IMR-90 (cell line): ENCODE measurements around the gene PI4KA. TPM values are rescaled to one million over a fixed set of nuclear protein-coding genes. Genes with fewer than 3 reads are reported as not detected.

Source experiments
- ATAC-seq: fragments of 200-7000 bp; cut with Tn5 transposase; 2 replicates; pipeline ENCODE4 v1.9.1; 2020; ENCODE audit warnings: low read depth, mild to moderate bottlenecking, moderate library complexity
- BruUV-seq: library from RNA; stranded (reverse); fragments of 400-500 nt; replicated peaks from 2 replicates; lab custom pipeline; 2021; lab: Mats Ljungman, UMichigan
- CTCF ChIA-PET: fragments of 300-600 bp; formaldehyde crosslinking; extraction: SDS; loops from one replicate; lab custom pipeline; 2021; ENCODE audit warnings: antibody characterized with exemption; lab: Yijun Ruan, JAX
- POLR2A ChIA-PET: fragments of 300-600 bp; sonication (Branson Sonifier 250); formaldehyde crosslinking; loops from one replicate; lab custom pipeline; 2022; ENCODE audit warnings: antibody characterized with exemption; ENCODE audit not compliant: unreplicated experiment; lab: Charles Lee
- DNase-seq: peaks from one replicate; pipeline ENCODE4 v3.0.0; 2013
- H2AFZ ChIP-seq: replicated peaks from 2 replicates; pipeline ENCODE3; 2013; ENCODE audit warnings: low read length, mild to moderate bottlenecking; ENCODE audit not compliant: poor library complexity
- H2AK5ac ChIP-seq: 2 replicates; pipeline ENCODE4 v1.6.1; 2013; ENCODE audit warnings: low read depth, low read length, inconsistent platforms
- H2AK9ac ChIP-seq: replicated peaks from 2 replicates; pipeline ENCODE3; 2013; ENCODE audit warnings: mild to moderate bottlenecking, low read depth, low read length, moderate library complexity; ENCODE audit not compliant: poor library complexity
- H2BK120ac ChIP-seq: 2 replicates; pipeline ENCODE4 v1.6.1; 2013; ENCODE audit warnings: low read depth, low read length, inconsistent platforms
- H2BK15ac ChIP-seq: 3 replicates; pipeline ENCODE4 v1.6.1; 2013; ENCODE audit warnings: low read depth, low read length, inconsistent platforms
- H2BK20ac ChIP-seq: 2 replicates; pipeline ENCODE4 v1.6.1; 2013; ENCODE audit warnings: low read depth, mild to moderate bottlenecking, inconsistent platforms, low read length, moderate library complexity
- H2BK5ac ChIP-seq: 2 replicates; pipeline ENCODE4 v1.6.1; 2013; ENCODE audit warnings: mild to moderate bottlenecking, low read depth, low read length, inconsistent platforms; ENCODE audit not compliant: poor library complexity, severe bottlenecking
- H3K14ac ChIP-seq: replicated peaks from 2 replicates; pipeline ENCODE4 v1.6.1; 2013; ENCODE audit warnings: low read depth, low read length, inconsistent platforms
- H3K18ac ChIP-seq: 2 replicates; pipeline ENCODE4 v1.6.1; 2013; ENCODE audit warnings: low read depth, low read length, control low read depth
- H3K23ac ChIP-seq: 2 replicates; pipeline ENCODE4 v1.6.1; 2013; ENCODE audit warnings: low read depth, low read length, inconsistent platforms
- H3K27ac ChIP-seq: 2 replicates; pipeline ENCODE4 v1.5.1; 2013; ENCODE audit warnings: mild to moderate bottlenecking, control low read depth, low read length; ENCODE audit not compliant: insufficient read depth
- H3K27me3 ChIP-seq: 2 replicates; pipeline ENCODE4 v1.6.1; 2013; ENCODE audit warnings: low read length; ENCODE audit not compliant: control insufficient read depth, insufficient read depth
- H3K36me3 ChIP-seq: 2 replicates; pipeline ENCODE4 v1.6.1; 2013; ENCODE audit warnings: low read length, mixed read lengths; ENCODE audit not compliant: control insufficient read depth, insufficient read depth
- H3K4ac ChIP-seq: 2 replicates; pipeline ENCODE4 v1.6.1; 2013; ENCODE audit warnings: low read depth, low read length, inconsistent platforms
- H3K4me1 ChIP-seq: 2 replicates; pipeline ENCODE4 v1.6.1; 2013; ENCODE audit warnings: low read length, mixed read lengths; ENCODE audit not compliant: control insufficient read depth, insufficient read depth
- H3K4me2 ChIP-seq: 2 replicates; pipeline ENCODE4 v1.6.1; 2013; ENCODE audit warnings: low read depth, mild to moderate bottlenecking, control low read depth, low read length, moderate library complexity
- H3K4me3 ChIP-seq: 2 replicates; pipeline ENCODE4 v1.5.1; 2013; ENCODE audit warnings: low read depth, mild to moderate bottlenecking, control low read depth, low read length, moderate library complexity; ENCODE audit not compliant: insufficient read depth
- H3K56ac ChIP-seq: 2 replicates; pipeline ENCODE4 v1.6.1; 2013; ENCODE audit warnings: low read length, inconsistent platforms; ENCODE audit not compliant: insufficient read depth; ENCODE audit errors: extremely low read depth
- H3K79me1 ChIP-seq, 2 experiments: 2 replicates each; pipeline ENCODE4 v1.6.1; 2013; ENCODE audit warnings: low read length in 2 of 2, inconsistent platforms in 1 of 2, low read depth in 1 of 2
- H3K9ac ChIP-seq: 2 replicates; pipeline ENCODE4 v1.6.1; 2013; ENCODE audit warnings: low read depth, low read length, control low read depth
- H3K9me1 ChIP-seq: 2 replicates; pipeline ENCODE4 v1.6.1; 2013; ENCODE audit warnings: low read length, inconsistent platforms; ENCODE audit not compliant: insufficient read depth
- H3K9me3 ChIP-seq: 2 replicates; pipeline ENCODE4 v1.6.1; 2013; ENCODE audit warnings: low read length; ENCODE audit not compliant: control insufficient read depth, insufficient read depth
- H4K20me1 ChIP-seq: 2 replicates; pipeline ENCODE4 v1.6.1; 2013; ENCODE audit warnings: low read length, inconsistent platforms; ENCODE audit not compliant: insufficient read depth
- H4K5ac ChIP-seq: 2 replicates; pipeline ENCODE4 v1.6.1; 2013; ENCODE audit warnings: mild to moderate bottlenecking, low read depth, low read length, control low read depth
- H4K8ac ChIP-seq, 2 experiments: 2 replicates each; pipeline ENCODE4 v1.6.1; 2013; ENCODE audit warnings: low read depth in 2 of 2, low read length in 2 of 2, control low read depth in 1 of 2, inconsistent platforms in 1 of 2
- H4K91ac ChIP-seq: 2 replicates; pipeline ENCODE4 v1.6.1; 2013; ENCODE audit warnings: low read depth, low read length, inconsistent platforms; ENCODE audit not compliant: insufficient read depth
- BHLHE40 ChIP-seq: fragments of 150-350 bp; IDR thresholded peaks from 2 replicates; pipeline ENCODE4 v1.6.1; 2016; ENCODE audit warnings: mild to moderate bottlenecking, low read depth, low read length
- CEBPB ChIP-seq: IDR thresholded peaks from 2 replicates; pipeline ENCODE4 v1.6.1; 2012; ENCODE audit warnings: low read depth, low read length, improper control_type of control experiment
- CHD1 ChIP-seq: IDR thresholded peaks from 2 replicates; pipeline ENCODE4 v1.6.1; 2012; ENCODE audit warnings: low read depth, low read length, improper control_type of control experiment
- FOS ChIP-seq: fragments of 150-350 bp; IDR thresholded peaks from 2 replicates; pipeline ENCODE4 v1.6.1; 2016; ENCODE audit warnings: low read depth, low read length
- MAFK ChIP-seq: IDR thresholded peaks from 2 replicates; pipeline ENCODE4 v1.6.1; 2012; ENCODE audit warnings: low read depth, low read length, improper control_type of control experiment
- MAZ ChIP-seq: IDR thresholded peaks from 2 replicates; pipeline ENCODE4 v1.6.1; 2012; ENCODE audit warnings: low read depth, mild to moderate bottlenecking, low read length, improper control_type of control experiment, moderate library complexity, borderline replicate concordance
- MXI1 ChIP-seq: IDR thresholded peaks from 2 replicates; pipeline ENCODE4 v1.6.1; 2012; ENCODE audit warnings: low read depth, mild to moderate bottlenecking, low read length, moderate library complexity, borderline replicate concordance
- NFE2L2 ChIP-seq: fragments of 150-350 bp; IDR thresholded peaks from 2 replicates; pipeline ENCODE4 v1.6.1; 2016; ENCODE audit warnings: low read depth, mild to moderate bottlenecking, low read length
- POLR2A ChIP-seq: IDR thresholded peaks from 2 replicates; pipeline ENCODE4 v1.6.1; 2012; ENCODE audit warnings: mild to moderate bottlenecking, low read depth, low read length
- RAD21 ChIP-seq: IDR thresholded peaks from 2 replicates; pipeline ENCODE4 v1.6.1; 2012; ENCODE audit warnings: low read length, improper control_type of control experiment
- RCOR1 ChIP-seq: IDR thresholded peaks from 2 replicates; pipeline ENCODE4 v1.6.1; 2012; ENCODE audit warnings: mild to moderate bottlenecking, low read length, improper control_type of control experiment; ENCODE audit not compliant: insufficient replicate concordance
- RFX5 ChIP-seq: IDR thresholded peaks from 2 replicates; pipeline ENCODE4 v1.8.0; 2012; ENCODE audit warnings: low read depth, mild to moderate bottlenecking, low read length, moderate library complexity
- WGBS, 2 experiments: methylation state at CpG; one replicate each; pipeline versions ENCODE4 v1.1.5 to v1.1.7; 2013; ENCODE audit warnings: missing lambda C conversion rate in 2 of 2; ENCODE audit not compliant: insufficient read length in 1 of 2; ENCODE audit errors: extremely low coverage in 2 of 2; 5-methylcytosine and 5-hydroxymethylcytosine counted together
- dilution Hi-C: fragments of 300-500 bp; cut with HindIII; formaldehyde crosslinking; loops from one replicate; pipeline ENCODE4 v1.14.3; 2018; ENCODE audit warnings: low sequenced_read_pairs; ENCODE audit not compliant: unreplicated experiment
- in situ Hi-C: fragments of 300-500 bp; cut with MboI; formaldehyde crosslinking; loops from 3 replicates; pipeline ENCODE4 v1.14.3; 2019; ENCODE audit warnings: low sequenced_read_pairs, inconsistent platforms, mixed read lengths
- intact Hi-C: fragments of 100-400 bp; cut with micrococcal nuclease; formaldehyde crosslinking; loops from 2 replicates; pipeline ENCODE4 v1.10.0; 2022
- polyA plus RNA-seq, 3 experiments: library from polyadenylated mRNA; depleted of rRNA; stranded (reverse); fragments of >200 nt; gene quantifications; 2 replicates each; pipeline ENCODE4 v1.2.3, GENCODE V29; 2012; ENCODE audit warnings: low replicate concordance in 1 of 3
- total RNA-seq: library from RNA; depleted of rRNA; stranded (reverse); fragments of >200 nt; gene quantifications from 2 replicates; pipeline ENCODE4 v1.2.3, GENCODE V29; 2012
- TF ChIP-seq, protein P1 (sequence below): fragments of 150-350 bp; IDR thresholded peaks from 2 replicates; pipeline ENCODE4 v1.6.1; 2017; ENCODE audit warnings: mild to moderate bottlenecking, antibody characterized with exemption, low read length, low read depth
- TF ChIP-seq, protein P2 (sequence below): fragments of 150-350 bp; IDR thresholded peaks from 2 replicates; pipeline ENCODE4 v1.6.1; 2016; ENCODE audit warnings: low read depth, mild to moderate bottlenecking, low read length, moderate library complexity, borderline replicate concordance
- TF ChIP-seq, protein P3 (sequence below): conservative IDR thresholded peaks from 2 replicates; pipeline ENCODE4 v1.5.1; 2012; ENCODE audit warnings: mild to moderate bottlenecking, low read depth, low read length, improper control_type of control experiment

PI4KA gene
- total and polyA plus RNA-seq, 2 of the 4 experiments (the other 2 are of a cell fraction), result 16.8 to 35.5 TPM

DNA sequence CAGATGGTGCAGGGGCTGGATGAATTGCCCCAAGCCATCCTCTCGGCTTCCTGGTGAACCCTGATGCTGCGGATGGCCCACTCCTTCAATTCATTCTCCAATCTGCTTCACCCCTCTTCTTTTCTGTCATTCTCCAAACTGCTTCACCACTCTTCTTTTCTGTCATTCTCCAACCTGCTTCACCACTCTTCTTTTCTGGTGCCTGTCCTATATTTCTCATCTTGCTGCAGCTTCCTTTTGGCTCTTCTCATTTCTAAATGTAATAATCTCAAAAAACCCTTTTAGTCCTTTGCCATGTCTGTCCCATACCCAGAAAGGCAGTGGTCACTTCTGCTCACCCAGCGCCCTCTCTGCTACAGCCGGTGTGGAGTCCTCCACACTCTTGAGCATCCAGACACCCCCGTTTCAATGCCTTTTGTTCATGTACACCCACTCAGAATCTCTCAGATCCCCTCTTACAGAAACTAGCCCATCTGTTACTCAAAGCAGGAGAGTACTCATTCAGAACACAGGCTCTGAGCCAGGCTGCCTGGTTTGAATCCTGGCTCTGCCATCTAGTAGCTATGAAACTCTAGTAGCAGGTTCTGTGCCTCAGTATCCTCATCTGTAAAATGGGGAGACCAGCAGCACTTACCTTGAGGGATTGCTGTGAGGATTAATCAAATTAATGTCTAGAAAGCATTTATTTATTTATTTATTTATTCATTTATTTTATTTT, 69.8 kb downstream of the PI4KA start:
- CTCF ChIA-PET, result interaction anchor here (0.5 kb wide), 1 partner anchor 392 kb away, joined by 3 read pairs; no protein-coding TSS in a partner anchor
- H4K8ac ChIP-seq, result no peak overlapping the region
- no peak for TF ChIP-seq FOS
- TF ChIP-seq CEBPB, result no peak
- TF ChIP-seq POLR2A, result no peak
- TF ChIP-seq, protein P1, sequence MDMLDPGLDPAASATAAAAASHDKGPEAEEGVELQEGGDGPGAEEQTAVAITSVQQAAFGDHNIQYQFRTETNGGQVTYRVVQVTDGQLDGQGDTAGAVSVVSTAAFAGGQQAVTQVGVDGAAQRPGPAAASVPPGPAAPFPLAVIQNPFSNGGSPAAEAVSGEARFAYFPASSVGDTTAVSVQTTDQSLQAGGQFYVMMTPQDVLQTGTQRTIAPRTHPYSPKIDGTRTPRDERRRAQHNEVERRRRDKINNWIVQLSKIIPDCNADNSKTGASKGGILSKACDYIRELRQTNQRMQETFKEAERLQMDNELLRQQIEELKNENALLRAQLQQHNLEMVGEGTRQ, result no peak
- no peak for TF ChIP-seq RFX5
- TF ChIP-seq MAZ, result no peak
- TF ChIP-seq, protein P2, sequence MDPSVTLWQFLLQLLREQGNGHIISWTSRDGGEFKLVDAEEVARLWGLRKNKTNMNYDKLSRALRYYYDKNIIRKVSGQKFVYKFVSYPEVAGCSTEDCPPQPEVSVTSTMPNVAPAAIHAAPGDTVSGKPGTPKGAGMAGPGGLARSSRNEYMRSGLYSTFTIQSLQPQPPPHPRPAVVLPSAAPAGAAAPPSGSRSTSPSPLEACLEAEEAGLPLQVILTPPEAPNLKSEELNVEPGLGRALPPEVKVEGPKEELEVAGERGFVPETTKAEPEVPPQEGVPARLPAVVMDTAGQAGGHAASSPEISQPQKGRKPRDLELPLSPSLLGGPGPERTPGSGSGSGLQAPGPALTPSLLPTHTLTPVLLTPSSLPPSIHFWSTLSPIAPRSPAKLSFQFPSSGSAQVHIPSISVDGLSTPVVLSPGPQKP, result no peak
- TF ChIP-seq, protein P3, sequence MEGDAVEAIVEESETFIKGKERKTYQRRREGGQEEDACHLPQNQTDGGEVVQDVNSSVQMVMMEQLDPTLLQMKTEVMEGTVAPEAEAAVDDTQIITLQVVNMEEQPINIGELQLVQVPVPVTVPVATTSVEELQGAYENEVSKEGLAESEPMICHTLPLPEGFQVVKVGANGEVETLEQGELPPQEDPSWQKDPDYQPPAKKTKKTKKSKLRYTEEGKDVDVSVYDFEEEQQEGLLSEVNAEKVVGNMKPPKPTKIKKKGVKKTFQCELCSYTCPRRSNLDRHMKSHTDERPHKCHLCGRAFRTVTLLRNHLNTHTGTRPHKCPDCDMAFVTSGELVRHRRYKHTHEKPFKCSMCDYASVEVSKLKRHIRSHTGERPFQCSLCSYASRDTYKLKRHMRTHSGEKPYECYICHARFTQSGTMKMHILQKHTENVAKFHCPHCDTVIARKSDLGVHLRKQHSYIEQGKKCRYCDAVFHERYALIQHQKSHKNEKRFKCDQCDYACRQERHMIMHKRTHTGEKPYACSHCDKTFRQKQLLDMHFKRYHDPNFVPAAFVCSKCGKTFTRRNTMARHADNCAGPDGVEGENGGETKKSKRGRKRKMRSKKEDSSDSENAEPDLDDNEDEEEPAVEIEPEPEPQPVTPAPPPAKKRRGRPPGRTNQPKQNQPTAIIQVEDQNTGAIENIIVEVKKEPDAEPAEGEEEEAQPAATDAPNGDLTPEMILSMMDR, result no peak
- TF ChIP-seq MAFK, result no peak
- TF ChIP-seq BHLHE40, result no peak
- TF ChIP-seq MXI1, result no peak
- TF ChIP-seq RCOR1, result no peak
- TF ChIP-seq CHD1, result no peak
- TF ChIP-seq RAD21, result no peak
- no peak for TF ChIP-seq NFE2L2

More for the DNA sequence above, 69.8 kb downstream of the PI4KA start:
- no peak overlapping the region for H3K18ac ChIP-seq
- H2BK5ac ChIP-seq, result no peak overlapping the region
- H2BK120ac ChIP-seq, result no peak overlapping the region
- H4K5ac ChIP-seq, result no peak overlapping the region
- intact Hi-C loops, result no loop called here
- no peak overlapping the region for H3K4ac ChIP-seq
- in situ Hi-C loops, result loop anchor here (10.0 kb wide), 1 partner anchor 64 kb away; no protein-coding TSS in a partner anchor
- DNase-seq (no peak), ATAC-seq (no peak)
- peaks cover 0 to 4% of the 10 kb centered on the region in 2 experiments; a peak in 1 of 4 replicates for H3K79me1 ChIP-seq
- H3K27ac ChIP-seq, result no peak overlapping the region
- H3K14ac ChIP-seq, result no peak overlapping the region
- 0 out of 2 replicates have a peak, but pooled peaks cover 3% of the 10 kb centered on the region for H4K20me1 ChIP-seq
- no peak overlapping the region for H3K4me3 ChIP-seq
- WGBS, 2 experiments, result 95% methylated on average over 5 of the region's 5 CpGs; no CpG with 5 or more reads in 1 of the 2 experiments
- no peak overlapping the region for H3K23ac ChIP-seq
- H2AK9ac ChIP-seq, result no peak overlapping the region
- H2BK15ac ChIP-seq, result no peak overlapping the region
- no peak overlapping the region for H3K4me2 ChIP-seq
- no peaks in the 10 kb centered on the region for H3K27me3 ChIP-seq
- no peak overlapping the region for H2AK5ac ChIP-seq
- H3K9ac ChIP-seq, result no peak overlapping the region
- no TSS peak for BruUV-seq
- H3K56ac ChIP-seq, result no peak overlapping the region
- no peaks in the 10 kb centered on the region for H3K9me3 ChIP-seq
- dilution Hi-C loops, result no loop called here
- H3K36me3 ChIP-seq, result peaks cover 40% of the 10 kb centered on the region
- POLR2A ChIA-PET, result no interaction called here
- peaks cover 3% of the 10 kb centered on the region; the same call in 1 of the 2 replicates for H3K9me1 ChIP-seq
- H3K4me1 ChIP-seq, result peaks cover 3% of the 10 kb centered on the region; the same call in 1 of the 2 replicates
- H2BK20ac ChIP-seq, result no peak overlapping the region
- H2AFZ ChIP-seq, result no peak overlapping the region
- no peak overlapping the region for H4K91ac ChIP-seq
